H9 (cell line): ENCODE data around the gene NDUFA12. TPM values are rescaled to one million over a fixed set of nuclear protein-coding genes. Genes with fewer than 3 reads are reported as not detected.

Experiments
- DNase-seq: peaks from one replicate; pipeline ENCODE4 v3.0.0-alpha.2; 2017
- H2AFZ ChIP-seq: one replicate; pipeline ENCODE4 v1.6.1; 2013; ENCODE audit warnings: mild to moderate bottlenecking, low read length, control low read depth, moderate library complexity
- H2AK5ac ChIP-seq: 2 replicates; pipeline ENCODE4 v1.6.1; 2013; ENCODE audit warnings: low read length, control low read depth, mixed read lengths; ENCODE audit not compliant: insufficient read length
- H2BK120ac ChIP-seq: one replicate; pipeline ENCODE4 v1.6.1; 2013; ENCODE audit warnings: low read depth, mild to moderate bottlenecking, low read length, control low read depth, inconsistent platforms; ENCODE audit not compliant: poor library complexity, severe bottlenecking
- H2BK12ac ChIP-seq: 2 replicates; pipeline ENCODE4 v1.6.1; 2013; ENCODE audit warnings: low read length, control low read depth, mixed read lengths, low read depth; ENCODE audit not compliant: insufficient read length
- H2BK15ac ChIP-seq: 2 replicates; pipeline ENCODE4 v1.6.1; 2013; ENCODE audit warnings: low read depth, low read length, control low read depth
- H2BK20ac ChIP-seq: one replicate; pipeline ENCODE4 v1.6.1; 2013; ENCODE audit warnings: low read depth, mild to moderate bottlenecking, low read length, control low read depth, inconsistent platforms; ENCODE audit not compliant: poor library complexity, severe bottlenecking
- H2BK5ac ChIP-seq: 2 replicates; pipeline ENCODE4 v1.6.1; 2013; ENCODE audit warnings: low read length, control low read depth, mixed read lengths; ENCODE audit not compliant: insufficient read length
- H3K14ac ChIP-seq: 2 replicates; pipeline ENCODE4 v1.6.1; 2013; ENCODE audit warnings: low read length, control low read depth; ENCODE audit not compliant: insufficient read depth
- H3K18ac ChIP-seq: 2 replicates; pipeline ENCODE4 v1.6.1; 2013; ENCODE audit warnings: low read depth, mild to moderate bottlenecking, mixed read lengths, low read length, control low read depth; ENCODE audit not compliant: insufficient read length
- H3K23ac ChIP-seq: 2 replicates; pipeline ENCODE4 v1.6.1; 2013; ENCODE audit warnings: low read length, control low read depth, mixed read lengths, low read depth; ENCODE audit not compliant: insufficient read length
- H3K23me2 ChIP-seq: 2 replicates; pipeline ENCODE4 v1.6.1; 2013; ENCODE audit warnings: low read depth, mild to moderate bottlenecking, mixed read lengths, low read length, control low read depth; ENCODE audit not compliant: insufficient read length, poor library complexity, severe bottlenecking
- H3K27ac ChIP-seq: 2 replicates; pipeline ENCODE4 v1.5.1; 2013; ENCODE audit warnings: low read length, control low read depth, mixed read lengths, low read depth; ENCODE audit not compliant: insufficient read length
- H3K27me3 ChIP-seq: 2 replicates; pipeline ENCODE4 v1.6.1; 2013; ENCODE audit warnings: low read length, control low read depth, inconsistent platforms; ENCODE audit not compliant: insufficient read depth
- H3K4ac ChIP-seq: 2 replicates; pipeline ENCODE4 v1.6.1; 2013; ENCODE audit warnings: low read depth, mild to moderate bottlenecking, control low read depth, inconsistent platforms, low read length, moderate library complexity
- H3K4me1 ChIP-seq: 2 replicates; pipeline ENCODE4 v1.6.1; 2013; ENCODE audit warnings: low read length, control low read depth, inconsistent platforms; ENCODE audit not compliant: insufficient read depth
- H3K4me2 ChIP-seq: 2 replicates; pipeline ENCODE4 v1.6.1; 2013; ENCODE audit warnings: low read length, control low read depth, mixed read lengths; ENCODE audit not compliant: insufficient read length, insufficient read depth
- H3K56ac ChIP-seq: 2 replicates; pipeline ENCODE4 v1.6.1; 2013; ENCODE audit warnings: low read depth, mild to moderate bottlenecking, mixed read lengths, low read length, control low read depth; ENCODE audit not compliant: insufficient read length
- H3K79me1 ChIP-seq: 2 replicates; pipeline ENCODE4 v1.6.1; 2013; ENCODE audit warnings: low read depth, mild to moderate bottlenecking, moderate library complexity, low read length, control low read depth, inconsistent platforms; ENCODE audit not compliant: insufficient read depth, poor library complexity, severe bottlenecking
- H3K79me2 ChIP-seq: 2 replicates; pipeline ENCODE4 v1.6.1; 2013; ENCODE audit warnings: low read length, control low read depth, inconsistent platforms; ENCODE audit not compliant: insufficient read depth
- H3K9ac ChIP-seq: 2 replicates; pipeline ENCODE4 v1.6.1; 2013; ENCODE audit warnings: low read length, control low read depth, mixed read lengths; ENCODE audit not compliant: insufficient read length; ENCODE audit errors: extremely low read depth
- H3K9me3 ChIP-seq: one replicate; pipeline ENCODE4 v1.6.1; 2013; ENCODE audit warnings: low read depth, low read length, inconsistent platforms; ENCODE audit not compliant: control insufficient read depth
- H3T11ph ChIP-seq: one replicate; pipeline ENCODE4 v1.6.1; 2013; ENCODE audit warnings: mild to moderate bottlenecking, low read length, control low read depth, inconsistent platforms
- H4K20me1 ChIP-seq: one replicate; pipeline ENCODE4 v1.6.1; 2013; ENCODE audit not compliant: control insufficient read depth, insufficient read length, insufficient read depth
- H4K5ac ChIP-seq: 2 replicates; pipeline ENCODE4 v1.6.1; 2013; ENCODE audit warnings: low read depth, mild to moderate bottlenecking, mixed read lengths, low read length, control low read depth; ENCODE audit not compliant: insufficient read length
- H4K8ac ChIP-seq: replicated peaks from 2 replicates; pipeline ENCODE4 v1.6.1; 2013; ENCODE audit warnings: low read length, control low read depth, mixed read lengths, low read depth; ENCODE audit not compliant: insufficient read length
- H4K91ac ChIP-seq: 2 replicates; pipeline ENCODE4 v1.6.1; 2013; ENCODE audit warnings: low read depth, mild to moderate bottlenecking, moderate library complexity, mixed read lengths, low read length, control low read depth; ENCODE audit not compliant: insufficient read length
- H3K27ac Mint-ChIP-seq, 3 experiments: 2 replicates in 2 of 3; 3 replicates in 1 of 3; pipeline ENCODE4 v1.8.0; 2020 to 2021; ENCODE audit warnings: mixed read lengths in 3 of 3, mild to moderate bottlenecking in 1 of 3, moderate library complexity in 1 of 3
- H3K27me3 Mint-ChIP-seq: 2 replicates; pipeline ENCODE4 v1.8.0; 2021; ENCODE audit warnings: low read depth, mild to moderate bottlenecking, moderate library complexity, mixed read lengths
- H3K36me3 Mint-ChIP-seq, 3 experiments: 2 replicates in 2 of 3; 3 replicates in 1 of 3; pipeline ENCODE4 v1.8.0; 2020 to 2021; ENCODE audit warnings: low read depth in 3 of 3, mixed read lengths in 3 of 3; ENCODE audit not compliant: insufficient read depth in 1 of 3
- H3K4me1 Mint-ChIP-seq, 2 experiments: 2 replicates each; pipeline ENCODE4 v1.8.0; 2020; ENCODE audit warnings: mixed read lengths in 2 of 2
- H3K4me3 Mint-ChIP-seq, 2 experiments: 2 replicates in 1 of 2; 3 replicates in 1 of 2; pipeline ENCODE4 v1.8.0; 2020 to 2021; ENCODE audit warnings: mild to moderate bottlenecking in 2 of 2, mixed read lengths in 2 of 2, moderate library complexity in 1 of 2
- H3K9me3 Mint-ChIP-seq, 2 experiments: 2 replicates in 1 of 2; 3 replicates in 1 of 2; pipeline ENCODE4 v1.8.0; 2020; ENCODE audit warnings: mild to moderate bottlenecking in 2 of 2, mixed read lengths in 2 of 2, moderate library complexity in 1 of 2
- WGBS: extraction: QIAGEN DNeasy Blood & Tissue Kit; methylation state at CpG from one replicate; pipeline ENCODE4 v1.1.7; 2013; ENCODE audit warnings: missing lambda C conversion rate, low lambda C conversion rate, mixed read lengths; ENCODE audit not compliant: insufficient read length; ENCODE audit errors: extremely low coverage; 5-methylcytosine and 5-hydroxymethylcytosine counted together
- total RNA-seq: library from RNA; stranded (reverse); gene quantifications from 2 replicates; pipeline ENCODE4 v1.2.1, GENCODE V29; 2021
- TF ChIP-seq, protein P1 (sequence below): fragments of 200-600 bp; sonication (generic); conservative IDR thresholded peaks from 3 replicates; pipeline ENCODE4 v1.8.0; 2021; ENCODE audit warnings: antibody characterized with exemption, mild to moderate bottlenecking

Gene NDUFA12
- total RNA-seq, 1 experiment from 2014 or later: 104 TPM

DNA sequence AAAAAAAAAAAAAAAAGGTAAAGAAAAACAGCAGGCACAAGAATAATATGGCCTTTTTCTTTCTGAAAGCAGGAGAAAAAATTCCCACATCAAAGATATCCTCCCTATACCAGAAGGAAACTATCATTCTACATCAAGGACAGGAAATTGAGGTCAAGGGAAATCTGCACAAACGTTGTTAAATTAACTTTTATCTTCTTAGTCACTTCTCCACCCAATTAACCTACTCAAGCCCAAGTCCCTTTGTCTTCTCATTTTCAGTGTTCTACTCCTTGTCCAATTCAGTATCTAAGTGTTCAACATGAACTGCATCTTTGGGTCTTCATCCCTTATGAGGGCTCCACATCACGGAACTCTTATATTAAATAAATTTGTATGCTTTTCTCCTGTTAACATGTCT, 15.7 kb downstream of the NDUFA12 start:
- H3K79me1 ChIP-seq: peaks cover 4% of the 10 kb centered on the region
- H3K9me3 ChIP-seq: no peaks in the 10 kb centered on the region
- H3K27ac Mint-ChIP-seq: no peak overlapping the region
- peaks cover 7 to 15% (median 9%) of the 10 kb centered on the region in 3 experiments; a peak in 6 of 7 replicates for H3K36me3 Mint-ChIP-seq
- H3K9me3 Mint-ChIP-seq: no peaks in the 10 kb centered on the region
- no peak overlapping the region for H3K18ac ChIP-seq
- H2BK12ac ChIP-seq: no peak overlapping the region
- no peak overlapping the region for H2BK5ac ChIP-seq
- no peak overlapping the region for H4K91ac ChIP-seq
- H3K4me1 ChIP-seq: no peaks in the 10 kb centered on the region; the same call in 1 of the 2 replicates
- H3K27me3 Mint-ChIP-seq: no peaks in the 10 kb centered on the region
- DNase-seq: no peak
- TF ChIP-seq, protein P1, sequence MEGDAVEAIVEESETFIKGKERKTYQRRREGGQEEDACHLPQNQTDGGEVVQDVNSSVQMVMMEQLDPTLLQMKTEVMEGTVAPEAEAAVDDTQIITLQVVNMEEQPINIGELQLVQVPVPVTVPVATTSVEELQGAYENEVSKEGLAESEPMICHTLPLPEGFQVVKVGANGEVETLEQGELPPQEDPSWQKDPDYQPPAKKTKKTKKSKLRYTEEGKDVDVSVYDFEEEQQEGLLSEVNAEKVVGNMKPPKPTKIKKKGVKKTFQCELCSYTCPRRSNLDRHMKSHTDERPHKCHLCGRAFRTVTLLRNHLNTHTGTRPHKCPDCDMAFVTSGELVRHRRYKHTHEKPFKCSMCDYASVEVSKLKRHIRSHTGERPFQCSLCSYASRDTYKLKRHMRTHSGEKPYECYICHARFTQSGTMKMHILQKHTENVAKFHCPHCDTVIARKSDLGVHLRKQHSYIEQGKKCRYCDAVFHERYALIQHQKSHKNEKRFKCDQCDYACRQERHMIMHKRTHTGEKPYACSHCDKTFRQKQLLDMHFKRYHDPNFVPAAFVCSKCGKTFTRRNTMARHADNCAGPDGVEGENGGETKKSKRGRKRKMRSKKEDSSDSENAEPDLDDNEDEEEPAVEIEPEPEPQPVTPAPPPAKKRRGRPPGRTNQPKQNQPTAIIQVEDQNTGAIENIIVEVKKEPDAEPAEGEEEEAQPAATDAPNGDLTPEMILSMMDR: no peak
- no peak overlapping the region for H3K14ac ChIP-seq
- WGBS: no CpG with 5 or more reads among the region's 2 CpGs
- H2AFZ ChIP-seq: no peak overlapping the region
- H3K27ac ChIP-seq: no peak overlapping the region
- H2BK15ac ChIP-seq: no peak overlapping the region
- H4K20me1 ChIP-seq: no peaks in the 10 kb centered on the region
- no peaks in the 10 kb centered on the region for H3K27me3 ChIP-seq
- no peak overlapping the region for H2BK120ac ChIP-seq
- H3T11ph ChIP-seq: no peak overlapping the region
- no peaks in the 10 kb centered on the region for H3K23me2 ChIP-seq
- H3K4me1 Mint-ChIP-seq: peaks cover 5 to 10% of the 10 kb centered on the region in 2 experiments
- no peak overlapping the region for H3K23ac ChIP-seq
- no peak overlapping the region for H2AK5ac ChIP-seq
- no peak overlapping the region for H3K4me2 ChIP-seq
- no peak overlapping the region for H3K4ac ChIP-seq
- no peak overlapping the region for H4K5ac ChIP-seq
- H3K4me3 Mint-ChIP-seq: no peak overlapping the region
- no peaks in the 10 kb centered on the region for H3K79me2 ChIP-seq
- no peak overlapping the region for H3K56ac ChIP-seq
- no peak overlapping the region for H2BK20ac ChIP-seq
- H4K8ac ChIP-seq: no peak overlapping the region
- H3K9ac ChIP-seq: no peak overlapping the region
